ENCODE results near the gene MUCL3. TPM values are rescaled to one million over a fixed set of nuclear protein-coding genes. Genes with fewer than 3 reads are reported as not detected.

Gene MUCL3
- total RNA-seq, 1 donor from 2014 or later: 3.5 TPM

DNA sequence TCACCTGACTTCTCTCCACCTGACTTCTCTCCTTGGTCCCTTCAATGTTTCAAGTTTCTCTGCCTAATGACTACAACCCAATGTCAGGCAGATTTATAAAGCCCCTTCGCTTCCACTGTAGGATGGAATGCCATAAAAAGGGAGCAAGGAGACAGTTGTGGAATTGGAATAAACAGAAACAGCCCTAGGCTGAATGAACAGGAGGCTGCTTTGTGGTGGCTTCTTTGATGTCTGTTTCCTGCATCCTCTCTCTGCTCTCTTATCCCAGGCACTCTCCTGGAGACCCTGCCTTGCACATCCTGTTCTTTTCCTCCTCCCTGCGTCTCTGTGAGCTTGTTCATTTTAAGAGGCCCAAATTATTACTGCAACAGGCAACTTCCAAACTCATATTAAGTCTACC lies 16.9 kb downstream of the MUCL3 start:
- no peak overlapping the region for H3K27ac Mint-ChIP-seq
- no peak for TF ChIP-seq CTCF (conservative IDR thresholded peaks at IDR 0.05)
- peaks cover 10% of the 10 kb centered on the region for H3K4me1 Mint-ChIP-seq (ENCODE audit: unreplicated experiment)
- no peak for DNase-seq (ENCODE audit: extremely low spot score, unreplicated experiment)
- no peak overlapping the region for H3K4me3 Mint-ChIP-seq
- peaks cover 54% of the 10 kb centered on the region for H3K27me3 Mint-ChIP-seq
- no peaks in the 10 kb centered on the region for H3K9me3 Mint-ChIP-seq
- no peaks in the 10 kb centered on the region for H3K36me3 Mint-ChIP-seq

GRCh38 chr6:30960907-30961673 lies 20.3 kb downstream of the MUCL3 start:
- Mint-ChIP-seq H3K36me3 (no peaks in the 10 kb centered on the region), H3K27ac (no peak overlapping the region), H3K9me3 (no peaks in the 10 kb centered on the region), H3K4me1 (ENCODE audit: unreplicated experiment) (peaks cover 5% of the 10 kb centered on the region), H3K27me3 (peaks cover 39% of the 10 kb centered on the region), H3K4me3 (no peak overlapping the region)
- no peak for DNase-seq (ENCODE audit: extremely low spot score, unreplicated experiment)
- TF ChIP-seq CTCF (conservative IDR thresholded peaks at IDR 0.05): no peak

DNA sequence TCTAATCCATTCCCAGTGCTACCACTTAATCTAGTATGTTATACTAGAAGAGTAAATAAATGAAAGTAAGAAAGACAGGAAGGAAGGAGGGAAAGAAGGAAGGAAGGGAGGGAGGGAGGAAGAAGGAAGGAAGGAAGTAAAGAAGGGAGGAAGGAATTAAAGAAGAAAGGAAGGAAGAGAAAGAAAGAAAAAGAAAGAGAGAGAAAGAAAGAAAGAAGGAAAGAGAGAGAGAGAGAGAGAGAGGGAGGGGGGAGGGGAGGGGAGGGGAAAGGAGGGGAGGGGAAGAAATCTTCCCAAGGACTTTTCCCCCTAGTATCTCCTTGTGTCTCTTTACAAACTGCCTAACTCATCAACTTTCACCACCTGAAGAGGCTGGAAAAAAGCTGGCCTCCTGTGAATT lies 21.9 kb downstream of the MUCL3 start:
- H3K9me3 Mint-ChIP-seq: no peaks in the 10 kb centered on the region
- TF ChIP-seq CTCF (conservative IDR thresholded peaks at IDR 0.05): no peak
- no peaks in the 10 kb centered on the region for H3K4me1 Mint-ChIP-seq (ENCODE audit: unreplicated experiment)
- peaks cover 26% of the 10 kb centered on the region for H3K27me3 Mint-ChIP-seq
- no peak for DNase-seq (ENCODE audit: extremely low spot score, unreplicated experiment)
- no peak overlapping the region for H3K27ac Mint-ChIP-seq
- no peaks in the 10 kb centered on the region for H3K36me3 Mint-ChIP-seq
- H3K4me3 Mint-ChIP-seq: no peak overlapping the region

DNA sequence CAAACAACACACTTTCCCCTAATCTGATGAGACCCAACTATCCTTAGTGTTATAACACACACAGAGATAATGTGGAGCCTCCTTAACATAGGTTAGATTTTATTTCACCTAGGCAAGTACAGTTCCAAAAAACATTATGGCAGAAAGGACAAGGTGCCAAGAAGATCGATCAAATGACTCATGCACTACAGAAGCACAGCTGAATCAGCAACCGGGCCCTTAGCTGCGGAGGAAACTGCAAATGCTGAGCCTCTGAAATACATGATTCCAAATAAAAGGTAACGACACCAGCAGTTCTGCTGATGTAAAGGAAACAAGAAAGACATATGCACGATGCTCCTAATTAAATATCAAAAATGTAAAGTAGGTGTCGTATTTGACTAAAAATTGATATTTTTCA lies 22.9 kb downstream of the MUCL3 start:
- no peaks in the 10 kb centered on the region for H3K4me1 Mint-ChIP-seq (ENCODE audit: unreplicated experiment)
- DNase-seq (ENCODE audit: extremely low spot score, unreplicated experiment): no peak
- no peak for TF ChIP-seq CTCF (conservative IDR thresholded peaks at IDR 0.05)
- H3K36me3 Mint-ChIP-seq: no peaks in the 10 kb centered on the region
- peaks cover 22% of the 10 kb centered on the region for H3K27me3 Mint-ChIP-seq
- no peak overlapping the region for H3K4me3 Mint-ChIP-seq
- H3K27ac Mint-ChIP-seq: no peak overlapping the region
- no peaks in the 10 kb centered on the region for H3K9me3 Mint-ChIP-seq

DNA sequence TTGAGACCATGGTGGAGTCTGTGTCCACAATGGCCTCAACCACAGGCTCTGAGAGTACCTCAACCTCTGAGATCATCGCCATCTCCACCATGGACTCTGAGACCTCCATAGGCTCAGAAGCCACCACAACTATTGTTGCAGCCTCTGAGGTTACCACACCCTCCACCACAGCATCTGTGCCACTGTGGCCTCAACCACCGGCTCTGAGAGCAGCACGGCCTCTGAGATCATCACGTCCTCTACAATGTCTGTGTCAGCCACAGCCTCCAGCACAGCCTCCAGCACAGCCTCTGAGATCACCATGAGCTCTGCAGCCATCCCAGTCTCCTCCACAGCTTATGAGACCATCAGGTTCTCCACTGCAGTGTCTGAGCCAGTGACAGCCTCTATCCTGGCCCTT lies 23.3 kb downstream of the MUCL3 start:
- DNase-seq (ENCODE audit: extremely low spot score, unreplicated experiment): no peak
- Mint-ChIP-seq H3K4me1 (ENCODE audit: unreplicated experiment) (no peaks in the 10 kb centered on the region), H3K36me3 (no peaks in the 10 kb centered on the region), H3K27me3 (peaks cover 22% of the 10 kb centered on the region), H3K9me3 (no peaks in the 10 kb centered on the region), H3K27ac (no peak overlapping the region), H3K4me3 (no peak overlapping the region)
- no peak for TF ChIP-seq CTCF (conservative IDR thresholded peaks at IDR 0.05)
